MM.1S (cell line): ENCODE data around the gene ZNF827.

Experiments
- DNase-seq: peaks from one replicate; pipeline ENCODE4 v3.0.0-alpha.2; 2015
- H2AFZ ChIP-seq: fragments of 300-600 bp; sonication (generic); 2 replicates; pipeline ENCODE4 v1.6.0; 2016; ENCODE audit warnings: antibody characterized with exemption, low read length
- H3F3A ChIP-seq: fragments of 300-600 bp; sonication (generic); 2 replicates; pipeline ENCODE4 v1.6.1; 2016; ENCODE audit warnings: mild to moderate bottlenecking, antibody characterized with exemption, low read length, moderate library complexity, mixed read lengths; ENCODE audit not compliant: insufficient read depth
- H3K27ac ChIP-seq: fragments of 300-600 bp; sonication (generic); 2 replicates; pipeline ENCODE4 v1.5.1; 2016; ENCODE audit warnings: mild to moderate bottlenecking, low read length
- H3K27me3 ChIP-seq: fragments of 300-600 bp; sonication (generic); replicated peaks from 2 replicates; pipeline ENCODE4 v1.6.0; 2016; ENCODE audit warnings: low read length; ENCODE audit not compliant: insufficient read depth
- H3K36me3 ChIP-seq: fragments of 300-600 bp; sonication (generic); replicated peaks from 2 replicates; pipeline ENCODE4 v1.6.1; 2016; ENCODE audit warnings: mild to moderate bottlenecking, low read length, mixed read lengths; ENCODE audit not compliant: insufficient read depth
- H3K4me1 ChIP-seq: fragments of 300-600 bp; sonication (generic); 2 replicates; pipeline ENCODE4 v1.6.1; 2016; ENCODE audit warnings: low read length, mixed read lengths
- H3K4me2 ChIP-seq: fragments of 300-600 bp; sonication (generic); 2 replicates; pipeline ENCODE4 v1.6.0; 2016; ENCODE audit warnings: low read depth, low read length
- H3K4me3 ChIP-seq: fragments of 300-600 bp; sonication (generic); 2 replicates; pipeline ENCODE4 v1.5.1; 2016; ENCODE audit warnings: low read length, mixed read lengths
- H3K79me2 ChIP-seq: fragments of 300-600 bp; sonication (generic); 2 replicates; pipeline ENCODE4 v1.6.1; 2016; ENCODE audit warnings: mixed run types, low read length, mixed read lengths
- H3K9ac ChIP-seq: fragments of 300-600 bp; sonication (generic); 2 replicates; pipeline ENCODE4 v1.6.1; 2016; ENCODE audit warnings: low read length, mixed read lengths
- H3K9me2 ChIP-seq: fragments of 300-600 bp; sonication (generic); replicated peaks from 2 replicates; pipeline ENCODE4 v1.6.1; 2016; ENCODE audit warnings: mild to moderate bottlenecking, low read length, mixed read lengths; ENCODE audit not compliant: insufficient read depth
- H3K9me3 ChIP-seq: fragments of 300-600 bp; sonication (generic); replicated peaks from 2 replicates; pipeline ENCODE4 v1.6.1; 2016; ENCODE audit warnings: mild to moderate bottlenecking, low read length, mixed read lengths; ENCODE audit not compliant: insufficient read depth
- H4K20me1 ChIP-seq: fragments of 300-600 bp; sonication (generic); 2 replicates; pipeline ENCODE4 v1.6.1; 2016; ENCODE audit warnings: mild to moderate bottlenecking, low read length, moderate library complexity, mixed read lengths; ENCODE audit not compliant: insufficient read depth
- CTCF ChIP-seq: fragments of 300-600 bp; sonication (generic); IDR thresholded peaks from 2 replicates; pipeline ENCODE4 v1.5.1; 2016; ENCODE audit warnings: antibody characterized with exemption, low read length, mixed read lengths
- EZH2 ChIP-seq: fragments of 300-600 bp; sonication (generic); optimal IDR thresholded peaks from 2 replicates; pipeline ENCODE3; 2017; ENCODE audit warnings: low read depth, mild to moderate bottlenecking, antibody characterized with exemption, low read length, mixed read lengths
- EZH2phosphoT487 ChIP-seq: fragments of 300-600 bp; sonication (generic); IDR thresholded peaks from 2 replicates; pipeline ENCODE4 v1.6.1; 2018; ENCODE audit warnings: antibody characterized with exemption, low read length

Gene ZNF827

GRCh38 chr4:145933134-145933533 lies 5.5 kb downstream of the ZNF827 start:
- Histone ChIP-seq H3K36me3 (no peaks in the 10 kb centered on the region), H2AFZ (no peak overlapping the region), H3F3A (peaks cover 21% of the 10 kb centered on the region), H3K79me2 (peaks cover 39% of the 10 kb centered on the region), H3K4me3 (no peak overlapping the region), H3K27me3 (no peaks in the 10 kb centered on the region), H3K4me1 (0 out of 2 replicates have a peak, but pooled peaks cover 8% of the 10 kb centered on the region), H4K20me1 (no peaks in the 10 kb centered on the region), H3K9me3 (no peaks in the 10 kb centered on the region), H3K9me2 (no peaks in the 10 kb centered on the region), H3K9ac (no peak overlapping the region), H3K27ac (no peak overlapping the region), H3K4me2 (no peak overlapping the region)
- TF ChIP-seq EZH2 = no peak
- TF ChIP-seq CTCF = no peak
- TF ChIP-seq EZH2phosphoT487 = no peak
- no peak for DNase-seq

GRCh38 chr4:145931403-145931802 lies 7.2 kb downstream of the ZNF827 start:
- Histone ChIP-seq H2AFZ (no peak overlapping the region), H3K4me2 (no peak overlapping the region), H3K4me1 (0 out of 2 replicates have a peak, but pooled peaks cover 8% of the 10 kb centered on the region), H3K9ac (no peak overlapping the region), H3K9me2 (no peaks in the 10 kb centered on the region), H3K4me3 (no peak overlapping the region), H3F3A (peaks cover 13% of the 10 kb centered on the region), H3K36me3 (no peaks in the 10 kb centered on the region), H3K79me2 (peaks cover 52% of the 10 kb centered on the region), H3K27ac (no peak overlapping the region), H3K27me3 (no peaks in the 10 kb centered on the region), H4K20me1 (no peaks in the 10 kb centered on the region), H3K9me3 (no peaks in the 10 kb centered on the region)
- TF ChIP-seq EZH2 = no peak
- TF ChIP-seq CTCF = no peak
- no peak for TF ChIP-seq EZH2phosphoT487
- no peak for DNase-seq

- Histone ChIP-seq H2AFZ (no peak overlapping the region), H3K9me3 (no peaks in the 10 kb centered on the region), H4K20me1 (no peaks in the 10 kb centered on the region), H3K9ac (no peak overlapping the region), H3K27ac (no peak overlapping the region), H3K27me3 (no peaks in the 10 kb centered on the region), H3K4me2 (no peak overlapping the region), H3K36me3 (no peaks in the 10 kb centered on the region), H3K79me2 (peaks cover 52% of the 10 kb centered on the region), H3K4me1 (0 out of 2 replicates have a peak, but pooled peaks cover 8% of the 10 kb centered on the region), H3F3A (0 out of 2 replicates have a peak, but pooled peaks cover 5% of the 10 kb centered on the region), H3K9me2 (no peaks in the 10 kb centered on the region), H3K4me3 (no peak overlapping the region)
- TF ChIP-seq EZH2phosphoT487 (no peak), EZH2 (no peak), CTCF (no peak)
- no peak for DNase-seq
Measured at GRCh38 chr4:145930592-145930991, 8.0 kb downstream of the ZNF827 start.
